Gastrocnemius medialis (tissue), 4 donors: ENCODE measurements around the gene RYR2. TPM values are rescaled to one million over a fixed set of nuclear protein-coding genes. Genes with fewer than 3 reads are reported as not detected.

Experiments used
- ATAC-seq, 2 donors: fragments of 150-250 bp; one replicate each; pipeline ENCODE4 v1.9.1; 2016
- DNase-seq, 2 donors: peaks; one replicate each; pipeline ENCODE4 v3.0.0-alpha.2; 2019
- H3K27ac ChIP-seq, 4 donors: fragments of 200-600 bp; sonication (generic); 1 replicate in 1 of 4; 2 replicates in 3 of 4; pipeline ENCODE4 v1.5.1; 2016 to 2018; ENCODE audit warnings: mild to moderate bottlenecking in 2 of 4, moderate library complexity in 1 of 4
- H3K27me3 ChIP-seq, 3 donors: fragments of 200-600 bp; sonication (generic) in 2 of 3; 1 replicate in 1 of 3; 2 replicates in 2 of 3; pipeline versions ENCODE4 v1.5.1 to v1.6.0; 2016 to 2019; ENCODE audit warnings: mild to moderate bottlenecking in 1 of 3, moderate library complexity in 1 of 3
- H3K36me3 ChIP-seq, 2 donors: fragments of 200-600 bp; sonication (generic) in 1 of 2; one replicate each; pipeline ENCODE4 v1.5.1; 2017 to 2018
- H3K4me1 ChIP-seq, 2 donors: fragments of 200-600 bp; sonication (generic) in 1 of 2; one replicate each; pipeline ENCODE4 v1.5.1; 2016 to 2017; ENCODE audit warnings: mild to moderate bottlenecking in 2 of 2
- H3K4me3 ChIP-seq, 4 donors: fragments of 200-600 bp; sonication (generic) in 3 of 4; 1 replicate in 1 of 4; 2 replicates in 3 of 4; pipeline ENCODE4 v1.5.1; 2016 to 2019; ENCODE audit warnings: mild to moderate bottlenecking in 2 of 4
- H3K9me3 ChIP-seq, 3 donors: fragments of 200-600 bp; sonication (generic) in 2 of 3; 1 replicate in 1 of 3; 2 replicates in 2 of 3; pipeline ENCODE4 v1.5.1; 2016 to 2019
- POLR2A ChIP-seq, 2 donors: fragments of 450-650 bp; IDR thresholded peaks; one replicate each; pipeline ENCODE4 v1.6.1; 2017; ENCODE audit warnings: antibody characterized with exemption in 2 of 2, mild to moderate bottlenecking in 2 of 2, moderate library complexity in 2 of 2
- in situ Hi-C, 4 donors: fragments of 200-750 bp; cut with MboI; loops; one replicate each; pipeline versions ENCODE4 v1.15.0 to v1.8.0; 2017; ENCODE audit warnings: low sequenced_read_pairs in 4 of 4
- intact Hi-C: fragments of 100-400 bp; cut with DNase I; formaldehyde crosslinking; loops from one replicate; pipeline ENCODE4 v1.15.1; 2023; ENCODE audit warnings: low total_unique reads
- total RNA-seq, 4 donors: library from RNA; depleted of rRNA; stranded (reverse); fragments of >200 nt; gene quantifications; one replicate each; pipeline versions ENCODE4 v1.1.0 to v1.2.3, GENCODE V29; 2016
- TF ChIP-seq, protein P1 (sequence below), 5 experiments: fragments of 450-650 bp in 3 of 5; fragments of 200-600 bp in 2 of 5; sonication (generic) in 2 of 5; IDR thresholded peaks in 4 of 5; conservative IDR thresholded peaks in 1 of 5; 1 replicate in 4 of 5; 2 replicates in 1 of 5; pipeline ENCODE4 v1.5.1; 2016 to 2019; ENCODE audit warnings: antibody characterized with exemption in 5 of 5, mild to moderate bottlenecking in 3 of 5, moderate library complexity in 3 of 5

The RYR2 gene
- total RNA-seq, 4 donors from 2014 or later = 0.04 to 0.16 (median 0.07) TPM

DNA sequence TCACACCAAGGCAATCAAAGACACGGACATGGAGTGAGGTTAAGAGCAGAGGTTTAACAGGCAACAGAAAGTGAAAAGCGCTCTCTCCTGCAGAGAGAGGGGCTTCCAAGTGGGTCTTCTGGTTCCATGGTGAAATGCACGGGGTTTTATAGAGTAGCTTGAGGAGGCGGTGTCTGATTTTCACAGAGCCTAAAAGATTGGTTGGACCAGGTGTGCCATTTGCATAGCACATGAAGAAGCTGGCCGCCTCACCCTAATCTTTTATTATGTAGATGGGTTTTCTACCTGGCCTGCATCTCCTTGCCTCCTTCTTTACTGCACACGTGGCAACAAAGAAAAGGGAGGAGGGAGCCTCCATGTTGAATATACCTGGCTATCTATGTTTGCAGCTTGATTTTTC is 197.3 kb downstream of the RYR2 start:
- Histone ChIP-seq H3K4me3 (no peak overlapping the region), H3K4me1 (no peaks in the 10 kb centered on the region), H3K9me3 (no peaks in the 10 kb centered on the region), H3K27ac (no peak overlapping the region), H3K27me3 (no peaks in the 10 kb centered on the region), H3K36me3 (no peaks in the 10 kb centered on the region)
- in situ Hi-C loops = no loop called here
- TF ChIP-seq POLR2A (IDR thresholded peaks at IDR 0.05) = no peak
- TF ChIP-seq, protein P1, sequence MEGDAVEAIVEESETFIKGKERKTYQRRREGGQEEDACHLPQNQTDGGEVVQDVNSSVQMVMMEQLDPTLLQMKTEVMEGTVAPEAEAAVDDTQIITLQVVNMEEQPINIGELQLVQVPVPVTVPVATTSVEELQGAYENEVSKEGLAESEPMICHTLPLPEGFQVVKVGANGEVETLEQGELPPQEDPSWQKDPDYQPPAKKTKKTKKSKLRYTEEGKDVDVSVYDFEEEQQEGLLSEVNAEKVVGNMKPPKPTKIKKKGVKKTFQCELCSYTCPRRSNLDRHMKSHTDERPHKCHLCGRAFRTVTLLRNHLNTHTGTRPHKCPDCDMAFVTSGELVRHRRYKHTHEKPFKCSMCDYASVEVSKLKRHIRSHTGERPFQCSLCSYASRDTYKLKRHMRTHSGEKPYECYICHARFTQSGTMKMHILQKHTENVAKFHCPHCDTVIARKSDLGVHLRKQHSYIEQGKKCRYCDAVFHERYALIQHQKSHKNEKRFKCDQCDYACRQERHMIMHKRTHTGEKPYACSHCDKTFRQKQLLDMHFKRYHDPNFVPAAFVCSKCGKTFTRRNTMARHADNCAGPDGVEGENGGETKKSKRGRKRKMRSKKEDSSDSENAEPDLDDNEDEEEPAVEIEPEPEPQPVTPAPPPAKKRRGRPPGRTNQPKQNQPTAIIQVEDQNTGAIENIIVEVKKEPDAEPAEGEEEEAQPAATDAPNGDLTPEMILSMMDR (IDR thresholded peaks at IDR 0.05 in 4 of 5, conservative IDR thresholded peaks at IDR 0.05 in 1 of 5) = no peak
- intact Hi-C loops = no loop called here
- no peak for ATAC-seq
- no peak for DNase-seq

- H3K4me1 ChIP-seq = no peaks in the 10 kb centered on the region
- no peak overlapping the region for H3K4me3 ChIP-seq
- intact Hi-C loops = no loop called here
- no peak overlapping the region for H3K27ac ChIP-seq
- ATAC-seq = no peak
- H3K9me3 ChIP-seq = no peaks in the 10 kb centered on the region
- no peak for DNase-seq
- in situ Hi-C loops = no loop called here
- no peaks in the 10 kb centered on the region for H3K36me3 ChIP-seq
- no peak for TF ChIP-seq POLR2A (IDR thresholded peaks at IDR 0.05)
- TF ChIP-seq, protein P1 (IDR thresholded peaks at IDR 0.05 in 4 of 5, conservative IDR thresholded peaks at IDR 0.05 in 1 of 5) = no peak
- H3K27me3 ChIP-seq = no peaks in the 10 kb centered on the region
Measured at GRCh38 chr1:237241038-237241437, 199.1 kb downstream of the RYR2 start.

GRCh38 chr1:237244778-237245177 is 202.8 kb downstream of the RYR2 start:
- H3K4me1 ChIP-seq = no peaks in the 10 kb centered on the region
- H3K4me3 ChIP-seq = no peak overlapping the region
- TF ChIP-seq, protein P1 (IDR thresholded peaks at IDR 0.05 in 4 of 5, conservative IDR thresholded peaks at IDR 0.05 in 1 of 5) = no peak
- no peak for TF ChIP-seq POLR2A (IDR thresholded peaks at IDR 0.05)
- H3K36me3 ChIP-seq = no peaks in the 10 kb centered on the region
- no peak overlapping the region for H3K27ac ChIP-seq
- intact Hi-C loops (no loop called here), in situ Hi-C loops (no loop called here)
- no peaks in the 10 kb centered on the region for H3K9me3 ChIP-seq
- H3K27me3 ChIP-seq = no peaks in the 10 kb centered on the region
- DNase-seq (no peak), ATAC-seq (no peak)

- in situ Hi-C loops = no loop called here
- DNase-seq (no peak), ATAC-seq (no peak)
- H3K36me3 ChIP-seq = no peaks in the 10 kb centered on the region
- H3K4me1 ChIP-seq = no peaks in the 10 kb centered on the region
- no peak for TF ChIP-seq POLR2A (IDR thresholded peaks at IDR 0.05)
- TF ChIP-seq, protein P1 (IDR thresholded peaks at IDR 0.05 in 4 of 5, conservative IDR thresholded peaks at IDR 0.05 in 1 of 5) = no peak
- H3K27me3 ChIP-seq = no peaks in the 10 kb centered on the region
- no peaks in the 10 kb centered on the region for H3K9me3 ChIP-seq
- intact Hi-C loops = no loop called here
- H3K27ac ChIP-seq = no peak overlapping the region
- no peak overlapping the region for H3K4me3 ChIP-seq
Measured at GRCh38 chr1:237247442-237247841, 205.5 kb downstream of the RYR2 start.

GRCh38 chr1:237249120-237249519 is 207.1 kb downstream of the RYR2 start:
- intact Hi-C loops (no loop called here), in situ Hi-C loops (no loop called here)
- DNase-seq (no peak), ATAC-seq (no peak)
- H3K4me3 ChIP-seq = no peak overlapping the region
- no peaks in the 10 kb centered on the region for H3K4me1 ChIP-seq
- H3K36me3 ChIP-seq = no peaks in the 10 kb centered on the region
- no peaks in the 10 kb centered on the region for H3K27me3 ChIP-seq
- no peak for TF ChIP-seq POLR2A (IDR thresholded peaks at IDR 0.05)
- TF ChIP-seq, protein P1 (IDR thresholded peaks at IDR 0.05 in 4 of 5, conservative IDR thresholded peaks at IDR 0.05 in 1 of 5) = no peak
- no peaks in the 10 kb centered on the region for H3K9me3 ChIP-seq
- no peak overlapping the region for H3K27ac ChIP-seq
